GM06990 (cell line): ENCODE results near the gene OR5B12.
"Not testable (repeated sequence)": the region's sequence is repeated elsewhere in the genome, so short reads cannot be mapped to it uniquely, and the experiment has no call there.

ENCODE experiments used
- DNase-seq: peaks from one replicate; pipeline ENCODE4 v3.0.0-alpha.2; 2011; ENCODE audit not compliant: insufficient read length; ENCODE audit errors: extremely low read depth
- H3K27me3 ChIP-seq: replicated peaks from 2 replicates; pipeline ENCODE4 v1.6.0; 2011; ENCODE audit warnings: low read length; ENCODE audit not compliant: control insufficient read depth, insufficient read depth
- H3K36me3 ChIP-seq: 2 replicates; pipeline ENCODE4 v1.5.1; 2011; ENCODE audit warnings: low read length; ENCODE audit not compliant: control insufficient read depth, insufficient read depth
- H3K4me3 ChIP-seq: replicated peaks from 2 replicates; pipeline ENCODE4 v1.5.1; 2011; ENCODE audit warnings: low read depth, mild to moderate bottlenecking, control low read depth, low read length
- CTCF ChIP-seq: IDR thresholded peaks from 2 replicates; pipeline ENCODE4 v1.5.1; 2011; ENCODE audit warnings: low read length, control low read depth, mild to moderate bottlenecking, inconsistent platforms; ENCODE audit not compliant: insufficient read depth, poor library complexity, severe bottlenecking

The OR5B12 gene

DNA sequence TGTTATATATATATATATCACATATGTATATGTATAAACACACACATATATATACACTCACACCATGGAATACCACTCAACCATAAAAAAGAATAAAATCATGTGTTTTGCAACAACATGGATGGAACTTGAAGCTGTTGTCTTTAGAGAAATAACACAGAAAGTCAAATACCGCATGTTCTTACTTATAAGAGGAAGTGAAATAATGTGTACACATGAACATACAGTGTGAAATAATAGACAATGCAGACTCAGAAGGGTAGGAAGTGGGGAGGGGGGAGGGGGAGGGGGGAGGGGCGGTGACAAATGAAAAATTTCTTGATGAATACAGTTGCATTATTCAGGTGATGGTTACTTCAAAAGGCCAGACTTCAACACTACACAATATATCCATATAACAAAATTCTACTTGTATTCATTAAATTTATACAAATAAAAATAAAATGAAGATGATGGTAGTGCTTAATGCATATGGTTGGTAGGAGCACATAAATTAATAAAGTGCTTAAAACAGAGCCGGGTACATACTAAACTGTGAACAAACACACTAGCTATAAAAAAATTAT is 8.3 kb downstream of the OR5B12 start:
- no peak for TF ChIP-seq CTCF
- no peak overlapping the region for H3K4me3 ChIP-seq
- peak; percentile 11 for DNase-seq
- no peaks in the 10 kb centered on the region for H3K27me3 ChIP-seq
- H3K36me3 ChIP-seq, result no peaks in the 10 kb centered on the region

- DNase-seq, result no peak
- H3K27me3 ChIP-seq, result no peaks in the 10 kb centered on the region; the same call in none of the 2 replicates
- no peak for TF ChIP-seq CTCF
Measured at GRCh38 chr11:58429273-58429672, 12.8 kb downstream of the OR5B12 start.

GRCh38 chr11:58428021-58428420 is 14.0 kb downstream of the OR5B12 start, which contains the start of gene OR5B2:
Gene OR5B2 (minus strand): TSS chr11:58428121. CDS start chr11:58423261, 4,860 bp downstream.
- no peak for TF ChIP-seq CTCF
- H3K36me3 ChIP-seq, result no peaks in the 10 kb centered on the region
- DNase-seq, result no peak
- H3K4me3 ChIP-seq, result no peak within 1 kb of the TSS
- no peaks in the 10 kb centered on the region; the same call in none of the 2 replicates for H3K27me3 ChIP-seq

More at GRCh38 chr11:58429273-58429672, 12.8 kb downstream of the OR5B12 start:
- no peaks in the 10 kb centered on the region for H3K36me3 ChIP-seq
- no peak overlapping the region for H3K4me3 ChIP-seq

- TF ChIP-seq CTCF, result no peak
Measured at GRCh38 chr11:58406774-58407173, 35.3 kb downstream of the OR5B12 start, which contains the start of gene OR5B3. Gene OR5B3 (minus strand): TSS chr11:58406874. CDS start chr11:58403409, 3,465 bp downstream.

GRCh38 chr11:58399622-58400021 is 42.4 kb downstream of the OR5B12 start:
- not testable (repeated sequence) for DNase-seq, H3K36me3 ChIP-seq, H3K27me3 ChIP-seq, H3K4me3 ChIP-seq

More at GRCh38 chr11:58406774-58407173, 35.3 kb downstream of the OR5B12 start, which contains the start of gene OR5B3:
- Histone ChIP-seq H3K4me3 (no peak within 1 kb of the TSS), H3K27me3 (no peaks in the 10 kb centered on the region), H3K36me3 (no peaks in the 10 kb centered on the region)
- no peak for DNase-seq

DNA sequence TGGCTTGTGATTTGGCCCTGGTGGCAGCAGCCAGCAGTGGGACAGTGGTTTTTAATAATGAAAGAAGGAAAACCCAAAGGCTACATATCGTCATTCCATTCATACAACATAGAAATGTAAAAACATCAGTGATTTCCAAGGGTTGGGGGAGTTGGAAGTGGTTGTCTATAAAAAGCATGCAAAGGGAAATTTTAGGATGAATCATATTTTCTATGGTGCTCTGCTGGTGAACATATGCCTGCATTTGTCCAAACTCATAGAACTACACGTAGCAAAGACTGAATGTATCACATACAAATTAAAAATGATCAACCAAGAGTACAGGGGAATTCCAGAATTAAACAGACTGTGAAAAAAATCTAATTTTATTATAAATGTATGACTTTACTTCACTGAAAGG is 46.5 kb downstream of the OR5B12 start:
- H3K27me3 ChIP-seq, result no peaks in the 10 kb centered on the region
- no peak for TF ChIP-seq CTCF
- DNase-seq, result no peak
- no peak overlapping the region for H3K4me3 ChIP-seq
- no peaks in the 10 kb centered on the region for H3K36me3 ChIP-seq
